DMS153 treated with DMSO at 0.1 percent for 48 hours (cell line): ENCODE measurements around the gene TAS2R31.
"Not testable (repeated sequence)": the region's sequence is repeated elsewhere in the genome, so short reads cannot be mapped to it uniquely, and the experiment has no call there.

Source experiments
- DNase-seq: peaks from one replicate; lab custom pipeline; 2025; ENCODE audit not compliant: unreplicated experiment; lab: John Stamatoyannopoulos, UW

The TAS2R31 gene

GRCh38 chr12:11031307-11031706 is at the start of gene TAS2R31:
TAS2R31 (minus strand) TSS chr12:11031407; CDS start chr12:11031335, 72 bp downstream.
- no peak for DNase-seq

- DNase-seq = no peak
Observed at GRCh38 chr12:11078246-11078645, 47.0 kb upstream of the TAS2R31 start.

- no peak for DNase-seq
Observed at GRCh38 chr12:11075642-11076041, 44.4 kb upstream of the TAS2R31 start.

GRCh38 chr12:11071414-11071813 is 40.2 kb upstream of the TAS2R31 start:
- no peak for DNase-seq

GRCh38 chr12:11070999-11071398 is 39.8 kb upstream of the TAS2R31 start:
- DNase-seq = no peak

GRCh38 chr12:11069854-11070365 is 38.7 kb upstream of the TAS2R31 start:
- DNase-seq = no peak

GRCh38 chr12:11067514-11067913 is 36.3 kb upstream of the TAS2R31 start:
- DNase-seq = no peak

GRCh38 chr12:11062194-11062593 is 31.0 kb upstream of the TAS2R31 start, which contains the start of gene TAS2R46:
TAS2R46 (minus strand) TSS chr12:11062294; CDS start chr12:11062294, 0 bp downstream.
- not testable (repeated sequence) for DNase-seq

- no peak for DNase-seq
Observed at GRCh38 chr12:11059784-11060183, 28.6 kb upstream of the TAS2R31 start.

GRCh38 chr12:11059041-11059440 is 27.8 kb upstream of the TAS2R31 start:
- no peak for DNase-seq

GRCh38 chr12:11055306-11055705 is 24.1 kb upstream of the TAS2R31 start:
- no peak for DNase-seq

GRCh38 chr12:11049806-11050531 is 18.8 kb upstream of the TAS2R31 start:
- not testable (repeated sequence) for DNase-seq

- DNase-seq = not testable (repeated sequence)
Observed at GRCh38 chr12:11041366-11041765, 10.2 kb upstream of the TAS2R31 start.

GRCh38 chr12:11040162-11040561 is 9.0 kb upstream of the TAS2R31 start:
- DNase-seq = no peak

- DNase-seq = no peak
Observed at GRCh38 chr12:11039171-11039570, 8.0 kb upstream of the TAS2R31 start.

GRCh38 chr12:11033959-11034358 is 2.8 kb upstream of the TAS2R31 start:
- DNase-seq = not testable (repeated sequence)

- no peak for DNase-seq
Observed at GRCh38 chr12:11026118-11026517, 5.1 kb downstream of the TAS2R31 start.

GRCh38 chr12:11023387-11023786 is 7.8 kb downstream of the TAS2R31 start:
- no peak for DNase-seq

GRCh38 chr12:11022520-11022919 is 8.7 kb downstream of the TAS2R31 start, which contains the start of gene TAS2R19:
TAS2R19 (minus strand) TSS chr12:11022620; CDS start chr12:11022571, 49 bp downstream.
- no peak for DNase-seq

GRCh38 chr12:11016937-11017336 is 14.3 kb downstream of the TAS2R31 start:
- DNase-seq = no peak

GRCh38 chr12:11015775-11016430 is 15.3 kb downstream of the TAS2R31 start:
- DNase-seq = no peak

GRCh38 chr12:11014234-11014633 is 17.0 kb downstream of the TAS2R31 start:
- no peak for DNase-seq
